Stimulated activated CD8-positive, alpha-beta memory T cell treated with anti-CD3 and anti-CD28 coated beads, Interleukin-12 subunit alpha, Interleukin-12 subunit beta, amount 100 ng/mL, for 24 hours (primary cell): ENCODE data around the gene PNLDC1.
"Not testable (repeated sequence)": the region's sequence is repeated elsewhere in the genome, so short reads cannot be mapped to it uniquely, and the experiment has no call there.

ENCODE experiments used
- DNase-seq: peaks from one replicate; pipeline ENCODE4 v3.0.0-alpha.2; 2020; ENCODE audit errors: extremely low read depth

The PNLDC1 gene

GRCh38 chr6:159849851-159850250 lies 49.8 kb downstream of the PNLDC1 start:
- DNase-seq: not testable (repeated sequence)

GRCh38 chr6:159852877-159853276 lies 52.8 kb downstream of the PNLDC1 start:
- no peak for DNase-seq

- no peak for DNase-seq
Measured at GRCh38 chr6:159853754-159854153, 53.7 kb downstream of the PNLDC1 start.

GRCh38 chr6:159854959-159855358 lies 54.9 kb downstream of the PNLDC1 start:
- no peak for DNase-seq

GRCh38 chr6:159858259-159858658 lies 58.2 kb downstream of the PNLDC1 start:
- DNase-seq: no peak

GRCh38 chr6:159860482-159860881 lies 60.4 kb downstream of the PNLDC1 start:
- no peak for DNase-seq

GRCh38 chr6:159862103-159862502 lies 62.0 kb downstream of the PNLDC1 start:
- no peak for DNase-seq

- DNase-seq: not testable (repeated sequence)
Measured at GRCh38 chr6:159863341-159863740, 63.3 kb downstream of the PNLDC1 start.

- DNase-seq: no peak
Measured at GRCh38 chr6:159865226-159865920, 65.3 kb downstream of the PNLDC1 start.

- no peak for DNase-seq
Measured at GRCh38 chr6:159866286-159867247, 66.5 kb downstream of the PNLDC1 start.
